PC-3 (cell line): ENCODE data around the gene CD82.

Experiments
- CTCF ChIP-seq: fragments of 300-600 bp; sonication (generic); conservative IDR thresholded peaks from 2 replicates; pipeline ENCODE4 v1.5.1; 2017; ENCODE audit warnings: antibody characterized with exemption, low read depth, mild to moderate bottlenecking, low read length
- EZH2 ChIP-seq: fragments of 300-600 bp; sonication (generic); IDR thresholded peaks from one replicate; pipeline ENCODE4 v1.6.1; 2017; ENCODE audit warnings: antibody characterized with exemption, mild to moderate bottlenecking, low read length; ENCODE audit not compliant: unreplicated experiment

- TF ChIP-seq CTCF: no peak
- TF ChIP-seq EZH2: no peak
Observed at GRCh38 chr11:44529895-44530412, 35.5 kb upstream of the CD82 start.
